Stimulated activated CD8-positive, alpha-beta memory T cell treated with anti-CD3 and anti-CD28 coated beads, Interleukin-4, amount 100 ng/mL, for 1 hour (primary cell): Measurements from ENCODE around the gene SHC1.

ENCODE experiments used
- DNase-seq, 2 donors: peaks; one replicate each; pipeline ENCODE4 v3.0.0-alpha.2; 2020; ENCODE audit warnings: low read depth in 2 of 2, low spot score in 1 of 2

The SHC1 gene

DNA sequence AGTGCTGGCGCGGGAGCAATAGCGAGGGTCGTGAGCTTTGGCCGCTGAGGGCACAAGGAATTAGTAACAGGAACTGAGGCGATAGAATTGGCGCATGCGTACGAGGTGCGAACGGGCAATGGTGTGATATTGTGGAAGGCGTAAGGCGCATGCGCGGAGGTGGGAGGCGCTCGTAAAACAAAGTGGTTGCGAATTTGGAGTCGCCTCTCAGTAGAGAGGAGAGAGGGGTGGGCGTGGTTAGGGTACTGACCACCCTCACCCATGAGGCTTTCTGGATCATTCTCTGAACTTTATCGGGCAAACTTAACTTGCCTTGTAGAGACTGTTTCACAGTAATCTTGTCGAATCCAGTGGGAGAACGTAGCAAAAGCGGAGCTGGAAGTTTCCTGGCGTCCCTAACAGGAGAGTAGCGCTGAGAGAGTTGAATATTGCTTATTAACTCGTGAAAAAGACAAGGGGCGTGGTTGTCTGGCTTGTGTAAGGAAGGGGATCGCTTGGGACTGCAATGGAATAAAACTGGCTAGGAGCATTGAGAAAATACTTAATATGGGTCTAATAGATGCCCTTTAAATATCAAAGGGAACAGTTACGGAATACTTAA is 4.4 kb upstream of the SHC1 start:
- DNase-seq = peak; percentile 86 to 91

- DNase-seq = peak; percentile 87 to 92
Observed at GRCh38 chr1:154974102-154974807, 3.7 kb upstream of the SHC1 start, which contains the start of gene CKS1B. Gene CKS1B (plus strand): TSS chr1:154974681. CDS start chr1:154974746, 65 bp downstream.

DNA sequence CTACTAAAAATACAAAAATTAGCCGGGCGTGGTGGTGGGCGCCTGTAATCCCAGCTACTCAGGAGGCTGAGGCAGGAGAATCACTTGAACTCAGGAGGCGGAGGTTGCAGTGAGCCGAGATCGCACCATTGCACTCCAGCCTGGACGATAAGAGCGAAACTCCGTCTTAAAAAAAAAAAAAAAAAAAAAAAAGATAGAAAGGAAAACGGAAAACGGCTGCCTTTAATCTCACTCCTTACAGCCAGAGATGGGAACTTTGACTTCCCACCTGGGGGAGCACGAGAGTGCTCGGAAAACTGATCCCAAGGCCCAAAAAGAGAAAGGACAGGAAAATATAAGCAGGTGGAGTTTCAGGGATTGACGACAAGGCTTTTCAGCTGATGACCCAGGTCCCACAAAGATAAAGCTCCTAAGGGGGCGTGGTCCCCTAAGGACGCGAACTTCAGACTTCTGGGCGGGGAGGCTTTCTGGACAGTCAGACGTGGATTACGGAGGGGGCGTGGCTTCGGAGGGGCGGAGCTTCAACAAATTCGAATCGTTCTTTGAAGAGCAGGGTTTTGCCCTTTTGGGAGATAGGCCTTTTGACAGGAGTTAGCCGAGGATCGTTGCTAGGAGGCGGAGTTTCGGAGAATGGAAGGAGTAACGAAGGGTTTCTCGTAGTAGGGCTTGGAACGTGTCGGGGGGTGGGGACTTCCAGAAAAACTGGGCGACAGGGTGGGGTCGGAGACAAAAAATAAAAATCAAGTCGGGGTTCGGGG is 3.0 kb upstream of the SHC1 start:
- peak; percentile 78 for DNase-seq

DNA sequence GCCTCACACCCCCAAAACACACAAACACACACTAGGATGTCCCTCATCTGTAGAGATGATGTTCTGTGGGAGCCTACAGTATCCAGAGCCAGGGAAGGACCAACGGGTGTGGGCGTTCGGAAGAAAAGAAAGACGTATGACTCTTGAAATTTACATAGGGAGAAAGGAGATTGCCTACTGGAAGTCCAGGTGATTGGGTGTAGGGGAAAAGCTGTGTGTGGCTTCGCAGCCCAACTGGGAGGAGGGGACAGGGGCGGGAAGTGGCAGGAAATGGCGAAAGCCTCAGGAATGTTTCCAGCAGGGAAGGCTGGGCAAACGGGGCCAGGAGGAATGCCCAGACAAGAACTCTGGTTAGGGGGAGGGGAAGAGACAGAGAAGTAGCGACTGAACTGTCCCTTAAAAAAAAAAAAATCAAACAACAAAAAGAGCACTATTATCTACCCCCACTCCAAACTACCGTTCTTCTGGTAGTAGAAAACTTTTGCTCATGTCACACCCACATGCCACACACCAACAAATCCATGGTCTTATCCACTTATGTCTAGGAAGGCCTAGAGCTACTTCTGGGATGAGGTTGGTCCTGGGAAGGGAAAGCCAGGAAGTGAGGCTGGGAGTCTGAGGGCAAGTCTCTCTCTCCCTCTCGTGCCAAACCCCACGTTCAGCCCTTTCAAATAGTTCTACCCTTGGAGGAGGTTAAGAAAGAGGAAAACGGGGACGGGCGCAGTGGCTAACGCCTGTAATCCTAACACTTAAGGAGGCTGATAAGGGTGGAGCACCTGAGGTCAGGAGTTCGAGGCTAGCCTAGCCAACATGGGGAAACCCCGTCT is 2.2 kb upstream of the SHC1 start:
- no peak for DNase-seq

DNA sequence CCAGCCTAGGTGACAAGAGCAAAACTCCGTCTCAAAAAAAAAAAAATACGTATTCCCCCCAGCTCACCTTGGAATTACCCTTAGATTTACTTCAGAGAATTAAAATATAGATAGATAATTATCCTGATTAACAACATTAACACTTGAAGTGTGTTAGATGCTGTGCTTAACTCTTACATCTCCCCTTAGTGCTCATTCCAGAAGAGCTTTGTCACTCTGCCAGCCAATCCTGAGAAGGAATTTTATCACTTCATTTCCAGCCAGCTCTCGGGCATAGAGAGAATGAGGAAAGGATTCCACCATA is 1.6 kb upstream of the SHC1 start:
- no peak for DNase-seq

DNA sequence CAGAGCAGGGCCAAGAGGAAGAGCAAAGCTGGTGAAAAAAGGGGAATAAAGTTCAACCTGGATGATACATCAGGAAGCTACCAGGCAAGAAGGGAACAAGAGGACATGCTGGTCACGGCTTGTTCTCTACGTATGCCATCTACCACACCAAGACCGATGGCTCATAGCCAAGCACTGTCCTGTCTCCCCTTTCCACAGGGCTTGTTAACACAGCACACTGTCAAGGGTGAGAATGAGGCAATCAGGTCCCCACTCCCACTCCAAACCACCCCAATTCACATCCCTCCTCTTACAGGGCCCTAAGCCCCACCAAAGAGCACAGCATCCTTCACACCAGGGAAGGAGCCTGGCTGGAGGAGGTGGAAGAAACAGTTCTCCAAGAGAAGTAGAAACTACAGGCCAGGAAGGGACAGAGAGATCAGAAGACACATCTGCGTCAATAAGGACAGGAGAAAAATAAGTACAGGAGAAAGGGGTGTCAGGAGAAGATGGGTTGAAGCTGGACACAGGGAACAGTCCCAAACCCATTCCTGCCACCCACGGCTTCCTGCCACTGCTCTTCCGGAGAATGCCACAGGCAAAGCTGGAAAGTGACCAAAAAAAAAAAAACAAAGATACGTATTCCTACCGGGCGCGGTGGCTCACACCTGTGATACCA is 923 bp upstream of the SHC1 start:
- DNase-seq = no peak

GRCh38 chr1:154969860-154970452 is 591 bp downstream of the SHC1 start:
- no peak for DNase-seq

- DNase-seq = no peak
Observed at GRCh38 chr1:154969246-154969645, 1.3 kb downstream of the SHC1 start.

DNA sequence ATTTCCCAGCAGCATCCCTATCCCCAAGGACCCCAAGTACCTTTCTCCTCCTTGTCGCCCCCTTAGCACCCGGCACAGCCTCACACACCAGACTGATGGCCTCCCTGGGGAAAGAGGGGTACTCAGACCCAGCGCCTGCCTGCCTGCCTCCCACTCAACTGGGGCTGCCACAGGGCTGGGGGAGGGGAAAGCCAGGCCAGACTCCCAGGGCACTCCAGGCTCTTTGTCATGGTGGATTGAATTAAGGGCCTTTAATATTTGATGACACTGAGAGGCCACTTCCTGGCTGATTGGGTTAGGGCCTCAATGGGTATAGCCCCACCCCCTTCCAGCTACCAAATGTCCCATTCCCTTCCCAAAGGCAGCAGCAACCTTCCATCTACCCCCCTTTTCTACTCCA is 1.8 kb downstream of the SHC1 start:
- no peak for DNase-seq

DNA sequence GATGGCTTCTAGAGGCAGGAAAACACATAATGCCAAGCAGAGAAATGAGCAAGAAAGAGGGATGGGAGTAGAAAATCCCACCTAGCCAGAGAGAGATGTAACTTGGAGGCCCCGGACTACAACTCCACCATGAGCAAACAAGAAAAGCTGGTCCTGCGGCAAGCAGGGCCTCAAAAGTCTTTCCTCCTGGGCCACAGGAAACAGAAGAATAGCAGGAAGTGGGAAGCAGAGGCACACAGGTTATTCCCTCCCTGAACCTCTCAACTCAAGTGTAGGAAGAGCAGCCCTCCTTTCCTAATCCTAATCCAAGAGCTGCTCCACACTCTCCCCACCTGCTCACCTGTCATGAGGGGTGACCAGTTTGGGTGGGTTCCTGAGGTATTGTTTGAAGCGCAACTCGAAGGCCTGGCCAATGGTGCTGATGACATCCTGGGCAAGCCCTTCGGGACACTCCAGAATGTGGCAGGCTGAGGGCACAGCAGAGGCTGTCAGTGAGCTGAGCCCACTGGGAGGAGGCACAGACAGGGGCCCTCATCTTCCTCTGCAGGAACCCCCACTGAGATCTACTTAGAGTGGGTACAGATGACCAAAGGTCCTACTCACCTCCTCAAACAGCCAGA is 3.1 kb downstream of the SHC1 start:
- DNase-seq = no peak

GRCh38 chr1:154966111-154966510 is 4.4 kb downstream of the SHC1 start:
- no peak for DNase-seq

- no peak for DNase-seq
Observed at GRCh38 chr1:154964359-154964758, 6.2 kb downstream of the SHC1 start.

DNA sequence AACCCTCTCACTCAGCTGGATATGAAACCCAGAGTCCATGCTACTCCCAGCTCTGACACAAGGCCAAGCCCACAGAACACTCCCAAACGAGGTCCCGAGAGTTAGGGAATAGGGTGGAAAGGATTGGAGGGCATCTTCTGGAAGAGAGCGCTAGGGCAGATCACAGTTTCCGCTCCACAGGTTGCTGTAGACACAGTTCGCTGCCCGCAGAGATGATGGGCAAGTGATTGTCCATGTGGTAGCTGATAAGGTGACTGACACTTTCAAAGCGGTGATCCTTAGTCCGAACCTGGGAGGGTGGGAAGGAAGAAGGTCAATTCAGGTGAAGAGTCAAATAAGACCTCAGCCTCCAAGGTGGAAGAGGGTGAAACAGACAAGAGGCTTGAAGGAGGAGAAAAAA is 6.9 kb downstream of the SHC1 start:
- DNase-seq = no peak

DNA sequence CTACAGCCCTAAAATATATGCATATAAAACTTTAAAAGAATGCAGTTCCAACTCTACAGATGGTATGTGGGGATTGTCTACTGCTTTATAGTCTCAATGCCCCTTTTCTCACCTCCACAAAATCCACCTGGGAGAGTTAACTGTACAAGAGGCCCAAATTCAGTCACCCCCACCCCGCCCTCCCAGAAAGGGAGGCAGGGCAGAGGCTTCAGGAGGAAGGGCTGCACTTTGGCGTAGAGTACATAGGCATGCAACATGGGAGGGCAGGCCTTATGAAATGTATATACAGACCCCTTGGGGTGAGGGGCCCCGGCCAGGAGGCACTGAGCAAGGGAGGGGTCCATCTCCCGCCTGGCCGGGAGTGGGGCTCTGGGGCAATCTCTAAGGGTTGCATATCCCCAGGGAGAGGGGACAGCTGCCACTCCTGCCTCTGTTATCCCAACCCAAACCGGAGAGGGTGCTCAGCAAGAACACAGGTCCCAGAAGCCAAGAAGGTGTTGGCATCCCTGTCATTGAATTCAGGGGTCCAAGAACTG is 7.7 kb downstream of the SHC1 start:
- no peak for DNase-seq

- DNase-seq = no peak
Observed at GRCh38 chr1:154962156-154962749, 8.3 kb downstream of the SHC1 start.

DNA sequence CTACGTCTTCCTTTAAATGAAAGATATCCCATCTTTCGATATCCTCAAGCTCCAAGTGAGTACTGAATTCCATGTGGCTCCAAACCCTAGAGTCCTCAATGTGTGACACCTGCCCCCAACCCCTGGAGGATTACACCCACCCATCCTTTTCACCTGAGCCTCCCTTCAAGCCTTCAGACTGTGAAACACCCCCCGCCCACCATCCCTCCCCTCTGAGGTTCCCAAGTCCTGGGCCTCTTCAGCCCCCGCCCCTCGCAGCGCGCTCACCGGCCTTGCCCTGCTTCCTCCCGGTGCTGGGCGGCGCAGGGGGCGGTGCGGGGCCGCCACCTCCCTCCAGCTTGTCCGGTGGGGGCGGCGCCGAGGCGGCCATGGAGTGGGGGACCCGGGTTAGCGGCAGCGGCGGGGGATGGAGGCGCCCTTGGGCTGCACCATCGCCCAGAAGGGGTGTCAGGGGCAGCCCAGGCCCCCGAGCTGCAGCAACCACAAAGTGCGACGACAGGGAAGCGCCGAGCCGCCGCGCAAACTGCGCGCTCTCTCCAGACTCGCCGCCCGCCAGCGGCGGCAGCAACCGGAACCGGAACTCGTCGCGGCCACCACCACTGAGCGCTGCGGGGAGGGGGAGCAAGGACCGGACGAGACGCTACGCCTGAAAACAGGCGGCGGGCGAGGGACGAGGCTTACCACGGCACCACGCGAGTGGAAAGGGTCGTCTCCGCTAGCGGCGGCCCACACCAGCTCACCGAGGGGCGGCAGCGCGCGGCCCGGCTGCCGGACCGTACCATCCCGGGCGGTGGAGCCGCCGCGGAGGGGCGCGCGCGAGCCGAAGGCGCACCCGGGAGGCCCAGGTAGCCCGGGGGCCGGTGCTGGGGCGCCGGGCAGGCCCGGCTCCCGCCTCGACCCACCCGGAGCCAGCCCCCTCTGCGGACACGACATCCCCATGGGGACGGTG is 9.1 kb downstream of the SHC1 start, which contains the start of gene PYGO2:
PYGO2 (minus strand) TSS at position 576 of the 949 bp plus-strand sequence; CDS start at position 370, 206 bp downstream.
- peak in 1 of 2 donors; percentile 58 for DNase-seq

DNA sequence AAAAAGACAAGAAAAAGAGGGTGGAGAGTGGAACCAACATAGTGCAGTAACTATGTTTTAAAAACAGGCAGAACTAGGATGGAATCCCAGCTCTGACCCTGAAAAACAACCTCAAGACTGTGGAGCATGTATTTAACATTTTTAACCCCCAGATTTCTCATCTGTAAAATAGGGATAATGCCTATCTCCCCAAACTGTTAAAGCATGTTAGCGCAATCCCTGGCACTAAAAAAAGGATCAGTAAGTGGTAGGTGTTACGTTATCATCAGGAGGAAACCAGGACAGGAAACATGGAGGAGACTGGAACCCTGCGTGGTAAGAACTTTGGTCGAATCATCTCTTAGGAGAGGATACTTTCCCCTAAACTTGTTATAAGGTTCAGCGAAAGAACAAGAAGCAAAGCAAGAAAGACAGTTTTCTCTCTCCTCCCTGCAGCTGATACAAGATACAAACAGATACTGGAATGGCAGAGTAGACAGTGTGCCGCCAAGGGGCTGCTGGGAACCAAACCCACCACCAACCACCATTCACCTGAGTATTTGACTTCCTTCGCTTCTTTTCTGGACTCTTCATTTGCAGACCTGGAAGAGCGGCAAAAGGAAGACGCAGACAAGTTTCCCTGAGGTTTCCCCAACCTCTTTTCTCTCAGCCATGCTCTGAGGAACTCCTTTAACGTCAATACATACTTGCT is 10.0 kb downstream of the SHC1 start:
- no peak for DNase-seq

GRCh38 chr1:154959426-154959780 is 11.1 kb downstream of the SHC1 start:
- DNase-seq = no peak
